NCI-H2227 (cell line): ENCODE data around the gene UMODL1.

ENCODE experiments used
- DNase-seq: peaks from one replicate; lab custom pipeline; 2025; ENCODE audit not compliant: unreplicated experiment; lab: John Stamatoyannopoulos, UW

UMODL1 gene

DNA sequence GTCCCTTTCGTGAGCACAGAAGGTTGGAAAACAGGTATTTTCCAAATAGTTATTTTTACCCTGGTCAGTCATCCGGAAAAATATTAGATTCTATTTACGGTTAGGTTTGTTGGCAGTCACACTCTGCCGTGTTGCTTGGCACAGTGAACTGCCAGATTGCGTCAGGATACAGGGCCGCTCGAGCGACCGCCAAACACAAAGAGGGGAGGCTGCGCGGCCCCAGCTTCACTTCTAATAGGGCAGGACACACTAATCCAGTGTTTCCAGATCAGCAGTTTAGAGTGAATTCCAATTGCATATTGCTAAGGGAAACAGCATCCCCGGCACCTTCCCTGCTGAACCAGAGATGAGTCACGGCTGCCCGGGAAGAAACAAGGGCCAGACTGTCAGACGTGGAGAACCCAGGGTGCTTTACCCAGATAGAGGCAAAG is 22.9 kb downstream of the UMODL1 start:
- DNase-seq, result no peak

DNA sequence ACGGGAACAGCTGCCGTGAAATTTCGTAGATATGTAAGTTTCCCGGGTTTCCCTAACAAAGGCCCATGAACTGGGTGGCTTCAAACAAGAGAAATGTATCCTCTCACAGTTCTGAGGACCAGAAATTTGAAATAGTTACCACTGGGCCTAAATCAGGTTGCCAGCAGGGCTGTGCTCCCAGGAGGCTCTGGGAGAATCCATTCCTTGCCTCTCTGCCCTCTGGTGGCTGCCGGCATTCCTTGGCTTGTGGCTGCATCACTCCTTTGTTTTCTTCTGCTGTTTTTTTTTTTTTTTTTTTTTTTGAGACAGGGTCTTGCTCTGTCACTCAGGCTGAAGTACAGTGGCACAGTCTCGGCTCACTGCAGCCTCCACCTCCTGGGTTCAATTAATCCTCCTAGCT is 23.7 kb downstream of the UMODL1 start:
- no peak for DNase-seq

DNA sequence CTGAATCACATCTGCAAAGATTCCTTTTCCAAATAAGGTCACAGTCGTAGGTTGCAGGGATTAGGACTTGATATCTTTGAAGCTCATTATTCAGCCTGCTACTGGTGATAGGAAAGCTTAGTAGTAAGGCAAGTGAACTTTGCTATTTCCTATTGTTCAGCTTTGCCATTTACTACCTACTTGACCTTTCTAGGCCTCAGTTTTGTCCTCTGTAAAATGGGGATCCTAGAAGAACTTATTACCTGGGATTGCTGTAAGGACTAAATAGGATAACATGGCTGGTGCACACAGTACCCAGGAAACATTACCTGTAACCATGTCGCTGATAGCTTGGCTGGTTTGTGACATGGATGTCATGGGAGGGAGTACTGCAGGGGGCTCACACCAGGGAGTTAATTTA is 24.5 kb downstream of the UMODL1 start:
- DNase-seq, result no peak

DNA sequence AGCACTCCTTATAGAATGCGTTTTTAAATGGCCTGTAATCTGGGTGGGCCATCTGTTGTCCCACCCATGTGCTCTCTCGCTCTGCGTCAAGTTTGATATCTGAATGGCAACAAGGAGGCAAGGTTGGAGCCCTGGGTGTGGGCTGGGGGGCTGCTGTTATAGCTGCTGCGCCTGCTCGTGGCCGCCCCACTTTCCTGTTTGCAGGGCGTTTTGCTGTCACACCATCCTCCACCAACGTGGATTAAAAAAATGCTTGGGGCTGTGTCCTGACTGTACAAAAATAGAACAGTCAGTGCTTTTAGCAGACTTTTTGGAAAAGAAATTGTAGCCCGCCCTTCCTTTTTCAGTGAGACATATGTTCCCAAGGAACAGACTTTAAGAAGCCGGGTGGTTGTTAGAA is 25.4 kb downstream of the UMODL1 start:
- DNase-seq, result no peak

DNA sequence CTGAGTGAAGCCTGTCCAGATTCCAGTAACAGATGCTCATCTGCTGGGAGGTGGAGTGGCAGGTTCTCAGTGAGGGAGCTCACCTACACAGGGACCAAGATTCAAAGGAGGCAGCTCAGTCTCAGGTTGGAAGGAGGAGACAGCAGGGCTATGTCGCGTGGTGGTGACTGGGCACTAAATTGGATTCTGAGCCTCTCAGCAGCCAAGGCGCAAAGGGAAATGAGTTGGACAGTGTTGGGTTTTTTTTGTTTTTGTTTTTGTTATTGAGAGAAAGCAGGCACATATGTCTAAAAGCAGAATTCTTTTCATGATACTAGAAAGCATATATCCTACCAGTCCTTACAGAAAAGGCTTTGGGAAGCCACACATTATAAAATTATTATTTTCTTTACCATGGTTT is 26.2 kb downstream of the UMODL1 start:
- DNase-seq, result no peak

DNA sequence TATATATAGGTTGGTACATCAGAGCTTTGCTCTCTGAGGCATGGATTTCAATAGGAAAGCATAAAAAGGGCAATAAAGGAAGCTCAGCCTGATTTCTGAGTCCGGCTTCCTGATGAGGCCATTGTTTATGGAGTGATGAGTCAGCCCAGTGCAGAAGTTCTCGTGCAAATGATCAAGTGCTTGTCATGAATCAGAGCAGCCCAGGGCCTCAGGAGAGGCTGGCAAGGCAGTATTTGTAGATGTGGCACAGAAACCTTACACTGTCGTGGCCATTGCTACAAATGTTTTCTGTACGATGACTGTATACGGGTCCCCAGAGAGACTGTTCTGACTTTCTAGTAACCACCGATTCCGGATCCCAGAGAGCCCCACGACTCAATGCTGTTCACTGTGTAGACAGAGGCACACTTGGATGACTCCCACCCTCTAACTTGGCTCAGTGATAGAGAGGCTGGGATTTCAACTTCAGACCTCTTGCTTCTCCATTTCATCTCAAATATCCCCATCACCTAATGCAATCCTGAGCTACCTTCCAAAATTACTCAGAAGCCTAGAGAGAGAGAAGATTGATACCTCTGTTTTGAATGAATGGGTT is 26.8 kb downstream of the UMODL1 start:
- peak; percentile 21 for DNase-seq

DNA sequence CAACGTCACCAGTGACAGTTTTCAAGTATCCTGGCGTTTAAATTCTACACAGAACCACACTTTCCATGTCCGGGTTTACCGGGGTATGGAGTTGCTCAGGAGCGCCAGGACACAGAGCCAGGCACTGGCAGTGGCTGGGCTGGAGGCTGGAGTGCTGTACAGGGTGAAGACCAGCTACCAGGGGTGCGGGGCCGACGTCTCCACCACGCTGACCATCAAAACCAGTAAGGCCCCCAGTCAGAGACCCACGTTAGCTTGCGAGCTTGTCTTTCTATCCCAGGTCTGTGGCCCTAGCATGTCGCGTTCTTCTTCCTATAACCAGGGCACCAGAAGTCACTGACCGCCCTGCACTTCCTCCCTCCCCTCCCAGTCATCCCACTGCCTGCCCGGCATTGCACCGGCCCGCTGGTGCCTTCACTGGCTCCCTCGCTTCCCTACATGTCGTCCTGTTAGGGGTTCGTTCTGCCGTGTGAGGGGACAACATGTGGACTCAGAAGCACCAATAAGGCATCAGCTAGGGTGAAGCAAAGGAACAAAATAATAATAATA is 27.9 kb downstream of the UMODL1 start:
- DNase-seq, result no peak

DNA sequence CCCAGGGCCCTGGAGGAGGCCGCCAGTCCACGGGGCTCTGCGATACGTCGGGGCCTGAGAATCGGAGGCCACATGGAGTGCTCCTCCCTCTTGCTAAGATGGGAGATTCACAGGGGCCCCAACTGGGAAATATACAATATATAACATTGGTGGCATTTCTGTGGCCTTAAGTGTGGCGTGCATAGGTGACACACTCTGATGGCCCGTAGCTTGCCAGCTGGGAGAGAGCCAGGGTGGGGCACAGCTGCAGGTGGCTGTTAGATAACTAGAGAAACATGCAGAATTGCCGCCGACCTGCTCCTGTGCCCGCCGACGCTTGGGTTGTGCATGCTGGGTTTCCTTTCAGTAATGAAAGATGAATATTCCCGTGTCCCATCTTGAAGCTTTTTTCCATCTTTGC is 30.1 kb downstream of the UMODL1 start:
- DNase-seq, result no peak

DNA sequence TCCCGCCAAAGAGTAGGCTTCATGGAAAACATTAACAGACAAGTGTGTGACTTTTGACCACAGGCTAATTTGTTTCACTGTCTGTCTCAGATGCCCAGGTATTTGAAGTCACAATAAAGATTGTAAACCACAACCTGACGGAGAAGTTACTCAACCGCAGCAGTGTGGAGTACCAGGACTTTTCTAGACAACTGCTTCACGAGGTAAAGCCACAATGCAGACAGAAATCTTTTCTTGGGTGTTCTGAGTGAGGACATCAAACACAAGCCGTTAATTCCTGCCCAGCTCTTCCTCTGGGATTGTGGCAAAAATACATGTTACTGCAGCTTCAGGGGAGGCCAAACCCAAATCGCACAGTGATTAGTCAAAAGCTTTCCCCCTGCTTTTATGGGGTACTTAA is 31.0 kb downstream of the UMODL1 start:
- DNase-seq, result no peak

DNA sequence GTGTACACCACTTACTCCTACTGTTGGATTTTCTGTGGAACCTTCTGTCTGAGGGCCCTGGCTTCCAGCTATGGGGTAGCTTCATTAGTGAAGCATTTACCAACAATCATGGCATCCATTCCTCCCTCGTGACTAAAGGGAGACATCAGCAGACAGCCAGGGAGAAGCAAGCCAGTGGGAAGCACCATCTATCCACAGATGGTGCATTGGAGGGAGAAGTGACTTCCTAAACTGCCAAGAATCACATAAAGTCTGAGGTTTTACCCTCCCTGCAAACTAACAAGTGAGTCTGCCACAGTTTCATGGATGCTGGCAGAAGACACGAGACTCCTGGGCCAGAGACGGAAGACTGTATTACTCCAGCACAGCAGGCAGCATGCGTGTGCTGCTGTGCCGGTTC is 31.4 kb downstream of the UMODL1 start:
- DNase-seq, result no peak

DNA sequence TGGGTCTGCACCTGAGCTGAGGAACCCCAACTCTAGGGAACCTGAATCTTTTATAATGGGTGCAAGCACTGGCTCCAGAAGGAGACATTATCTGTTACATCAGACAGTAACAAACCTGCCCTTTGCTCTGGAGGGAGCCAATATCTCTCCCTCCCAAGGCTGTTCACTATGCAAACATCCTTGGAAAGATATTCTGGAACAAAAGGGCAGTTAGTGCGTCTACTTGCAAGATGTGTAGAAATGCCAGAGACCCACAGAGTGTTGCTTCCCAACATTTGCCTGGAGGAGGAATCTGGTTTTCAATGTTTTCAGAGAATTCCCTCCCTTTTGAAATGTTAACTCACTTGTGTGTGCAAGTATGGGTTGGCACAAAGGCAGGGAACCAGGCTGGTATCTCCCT is 31.9 kb downstream of the UMODL1 start:
- DNase-seq, result no peak

DNA sequence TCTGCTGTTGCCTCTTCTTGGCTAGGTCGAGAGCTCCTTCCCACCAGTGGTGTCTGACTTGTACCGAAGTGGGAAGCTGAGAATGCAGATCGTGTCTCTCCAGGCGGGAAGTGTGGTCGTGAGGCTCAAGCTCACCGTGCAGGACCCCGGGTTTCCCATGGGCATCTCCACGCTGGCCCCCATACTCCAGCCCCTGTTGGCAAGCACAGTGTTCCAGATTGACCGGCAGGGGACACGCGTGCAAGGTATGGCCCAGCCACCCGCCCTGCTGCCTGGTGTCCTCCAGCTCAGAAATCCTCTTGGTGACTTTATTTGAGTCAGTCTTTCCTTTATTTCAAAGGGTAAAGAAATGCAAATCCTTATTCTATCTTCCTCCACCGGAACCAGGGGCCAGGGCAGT is 32.7 kb downstream of the UMODL1 start:
- no peak for DNase-seq

DNA sequence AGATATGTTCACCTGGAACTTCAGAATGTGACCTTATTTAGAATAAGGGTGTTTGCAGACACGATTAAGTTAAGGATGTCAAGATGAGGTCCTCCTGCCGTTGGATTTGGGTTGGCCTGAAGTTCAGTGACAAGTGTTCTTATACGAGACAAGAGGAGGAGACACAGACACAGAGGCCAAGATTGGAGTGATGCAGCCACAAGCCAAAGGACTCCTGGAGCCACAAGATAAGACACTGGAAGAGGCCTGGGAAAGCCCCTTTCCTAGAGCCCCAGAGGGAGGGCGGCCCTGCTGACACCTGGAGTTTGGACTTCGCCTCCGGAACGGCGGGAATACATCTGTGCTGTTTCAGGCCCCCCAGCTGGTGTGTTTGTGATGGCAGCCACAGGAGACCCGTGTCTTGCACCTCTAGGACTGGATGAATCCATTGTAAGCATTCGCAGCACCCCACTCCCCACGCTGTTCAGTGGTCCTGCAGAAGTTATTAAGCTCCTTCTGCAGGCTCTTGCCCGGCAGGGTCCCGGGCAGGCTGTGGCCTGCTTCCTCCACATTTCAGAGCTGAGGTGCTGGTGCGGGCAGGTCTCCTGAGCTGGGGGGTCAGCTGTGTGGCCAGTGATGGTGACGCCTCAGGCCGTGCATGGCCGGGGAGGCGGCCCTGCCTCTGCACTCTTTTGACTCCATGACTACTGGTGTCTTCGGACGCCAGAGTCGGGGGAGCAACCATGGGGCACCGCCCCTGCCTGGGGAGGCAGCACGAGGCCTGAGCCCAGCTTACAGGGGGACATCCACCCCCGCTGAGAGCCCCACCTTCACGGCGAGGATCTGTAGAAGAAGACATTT is 34.6 kb downstream of the UMODL1 start:
- no peak for DNase-seq

DNA sequence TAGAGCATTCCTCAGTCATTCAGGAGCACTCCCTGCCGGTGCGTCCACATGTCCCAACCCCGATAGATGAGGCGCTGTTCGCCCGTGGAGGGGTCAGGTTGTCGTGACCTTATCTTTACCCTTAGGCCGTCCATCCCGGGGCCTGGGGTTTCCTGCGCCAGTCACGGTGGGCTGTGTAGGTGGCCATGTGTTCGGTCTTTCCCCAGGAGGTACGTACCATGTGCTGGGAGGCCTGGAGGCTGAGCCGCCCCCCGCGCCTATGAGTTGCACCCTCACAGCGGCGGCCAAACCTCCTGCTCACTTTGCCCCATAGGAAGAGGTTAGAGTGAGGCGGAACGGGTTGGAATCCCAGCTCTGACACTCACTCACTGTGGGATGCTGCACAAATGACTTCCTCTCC is 35.3 kb downstream of the UMODL1 start:
- DNase-seq, result no peak

DNA sequence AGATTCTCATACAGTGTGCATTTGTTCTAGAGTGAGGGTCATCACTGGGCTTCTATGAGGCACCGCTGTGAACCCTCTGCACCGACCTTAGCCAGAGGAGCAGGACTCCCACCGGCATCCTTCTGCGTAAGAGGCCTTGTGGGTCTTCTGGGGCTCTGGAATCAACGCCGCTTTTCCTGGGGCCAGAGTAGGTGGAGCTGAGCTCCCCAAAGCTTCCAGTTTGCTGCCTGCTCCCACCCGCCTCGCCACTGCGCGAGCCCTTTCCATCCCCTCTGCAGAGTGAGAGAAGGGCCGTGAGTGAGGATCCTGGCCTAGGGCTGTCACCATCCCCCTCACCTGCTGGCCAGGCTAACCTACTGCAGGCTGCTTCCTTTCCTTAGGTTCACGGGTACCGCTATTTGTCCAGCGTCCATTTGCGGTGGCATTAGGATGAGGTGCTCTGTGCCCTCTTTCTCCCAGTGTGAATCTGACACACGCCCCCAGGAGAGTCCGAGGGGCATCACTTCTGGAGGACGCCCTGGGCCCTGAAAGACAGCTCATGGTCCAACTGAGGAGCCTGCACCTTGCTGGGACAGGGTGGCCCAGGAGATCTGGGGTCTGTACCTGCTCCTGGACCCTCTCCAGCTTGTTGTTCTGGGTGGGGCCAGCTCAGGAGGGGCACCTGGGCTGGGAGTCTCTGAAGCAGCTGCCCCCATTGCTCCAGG is 36.2 kb downstream of the UMODL1 start:
- DNase-seq, result no peak

DNA sequence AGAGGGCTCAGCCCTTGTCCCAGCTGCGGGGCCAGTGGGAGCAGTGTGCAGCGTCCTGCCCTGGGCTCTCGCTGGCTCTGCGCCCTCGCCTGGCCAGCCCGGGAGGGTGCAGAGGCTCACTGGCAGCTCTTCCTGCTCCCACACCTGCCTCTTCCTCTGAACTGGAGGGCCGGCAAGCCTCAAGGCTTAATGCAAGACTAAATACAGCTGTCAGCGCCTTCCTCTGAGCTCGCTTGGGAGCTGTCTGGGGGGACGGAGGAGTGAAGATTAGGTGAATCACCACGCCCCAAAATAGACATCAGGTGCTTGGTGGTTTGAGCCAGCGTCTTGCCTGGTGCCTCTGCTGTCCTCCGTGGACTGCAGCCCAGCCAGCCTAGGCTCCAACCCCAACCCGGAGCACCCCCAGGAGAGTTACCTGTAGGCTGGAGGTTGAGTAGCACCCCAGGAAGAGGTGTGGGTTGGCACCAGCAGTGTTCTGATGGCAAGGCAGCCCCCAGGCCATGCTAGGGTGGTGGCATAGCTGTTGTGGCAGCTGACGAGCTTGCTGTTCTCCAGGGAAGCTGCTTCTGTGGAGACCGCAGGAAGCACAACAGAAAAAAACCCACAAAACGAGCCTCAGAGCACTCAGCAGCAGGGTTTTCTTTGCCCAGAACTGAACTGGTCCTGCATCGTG is 36.9 kb downstream of the UMODL1 start:
- peak; percentile 47 for DNase-seq

DNA sequence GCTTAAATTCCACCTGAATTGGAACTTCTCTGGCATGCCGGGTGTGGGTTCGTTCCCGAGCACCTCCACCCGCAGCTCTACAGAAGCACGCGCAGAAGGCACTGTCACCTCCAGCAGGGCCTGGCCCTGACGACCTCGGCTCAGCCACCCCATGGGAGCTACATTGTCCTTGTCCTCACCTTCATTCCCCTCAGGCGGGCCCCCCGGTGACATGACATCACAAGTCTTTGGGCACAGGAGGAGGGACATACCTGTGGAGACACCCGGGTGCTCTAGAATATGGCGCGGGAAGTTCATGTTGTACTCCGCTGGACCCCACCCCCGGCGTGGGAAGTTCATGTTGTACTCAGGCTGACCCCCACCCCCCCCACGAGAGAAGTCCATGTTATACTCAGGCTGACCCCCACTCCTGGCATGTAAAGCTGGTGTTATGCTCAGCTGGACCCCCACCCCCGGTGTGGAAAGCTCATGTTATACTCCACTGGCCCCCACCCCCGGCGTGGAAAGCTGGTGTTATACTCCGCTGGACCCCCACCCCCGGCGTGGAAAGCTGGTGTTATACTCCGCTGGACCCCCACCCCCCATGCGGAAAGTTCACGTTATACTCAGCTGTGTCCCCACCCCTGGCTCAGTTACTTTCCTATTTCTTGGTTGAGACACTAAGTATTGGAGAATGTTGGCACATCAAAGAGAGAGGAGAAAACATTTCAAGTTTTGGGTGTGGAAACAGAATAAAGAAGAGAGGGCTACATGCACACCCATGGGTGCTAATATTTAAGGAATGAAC is 37.6 kb downstream of the UMODL1 start:
- no peak for DNase-seq

DNA sequence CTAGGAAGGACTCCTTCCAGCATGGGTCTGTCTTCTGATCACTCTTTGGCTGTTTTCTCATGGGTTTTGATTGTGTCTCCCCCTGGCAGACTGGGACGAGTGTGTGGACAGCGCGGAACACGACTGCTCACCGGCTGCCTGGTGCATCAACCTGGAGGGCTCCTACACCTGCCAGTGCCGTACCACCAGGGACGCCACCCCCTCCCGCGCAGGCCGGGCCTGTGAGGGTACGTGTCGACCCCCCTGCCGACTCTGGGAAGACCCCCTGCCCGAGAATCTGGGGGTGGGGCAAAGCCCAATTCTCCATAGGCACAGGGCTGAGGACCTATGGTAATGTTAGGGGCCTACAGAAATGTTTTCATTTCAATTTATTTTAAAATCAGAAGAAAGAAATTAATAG is 38.4 kb downstream of the UMODL1 start:
- DNase-seq, result no peak

DNA sequence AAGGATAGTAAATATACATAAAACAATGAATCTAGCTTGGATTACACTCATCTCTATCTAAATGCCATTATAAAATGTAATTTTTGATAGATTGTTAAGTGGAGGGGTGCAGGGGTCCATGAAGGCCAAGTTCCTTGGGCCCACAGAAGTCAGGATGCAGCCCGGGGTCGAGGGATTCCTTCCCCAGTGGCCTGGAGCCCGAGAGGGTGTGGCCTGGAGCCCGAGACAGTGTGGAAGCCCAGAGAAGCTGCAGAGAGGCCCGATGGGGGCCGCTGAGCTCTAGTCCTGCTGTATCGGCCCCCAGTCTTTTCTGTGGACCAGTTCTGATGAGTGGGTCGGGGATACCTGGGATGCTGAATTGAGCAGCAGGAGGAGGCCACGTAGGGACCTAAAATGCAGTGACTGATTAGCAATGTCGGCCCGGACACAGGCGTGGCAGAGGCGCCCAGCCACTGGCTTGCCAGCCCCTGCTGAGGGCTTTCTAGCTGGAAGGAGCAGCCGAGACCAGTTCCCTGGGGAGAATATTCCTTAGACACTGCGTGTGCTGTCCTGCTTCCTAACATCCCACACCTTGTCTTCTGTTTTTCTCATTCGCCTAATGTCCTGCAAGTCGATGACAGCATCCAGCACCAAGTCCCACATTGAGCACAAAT is 38.9 kb downstream of the UMODL1 start:
- DNase-seq, result no peak
